Hippocampal formation (tissue), 2 donors: ENCODE data around the gene ART3.
A peak's percentile ranks its signal among the peaks of the same experiment; 100 is the strongest.

ENCODE experiments used
- DNase-seq, 2 donors: peaks; one replicate each; lab custom pipeline; 2025; lab: John Stamatoyannopoulos, UW

The ART3 gene

DNA sequence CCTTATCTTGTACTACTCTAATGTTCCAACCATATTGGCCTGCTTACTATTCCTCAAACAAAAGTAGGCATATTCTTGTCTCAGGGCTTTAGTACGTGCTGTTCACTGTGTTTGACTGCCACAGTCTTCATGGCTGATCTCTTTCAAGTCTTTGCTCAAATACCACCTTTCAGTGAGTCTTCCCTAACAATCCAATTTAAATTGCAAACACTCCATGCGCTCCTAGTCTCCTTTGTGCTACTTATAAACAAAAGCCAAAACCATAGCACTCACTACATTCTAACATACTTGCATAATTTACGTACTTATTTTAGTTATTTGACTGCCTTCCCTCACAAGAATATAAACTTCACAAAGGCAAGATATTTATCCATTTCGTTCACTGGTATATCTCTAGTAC, 1.7 kb upstream of the ART3 start:
- no peak for DNase-seq

DNA sequence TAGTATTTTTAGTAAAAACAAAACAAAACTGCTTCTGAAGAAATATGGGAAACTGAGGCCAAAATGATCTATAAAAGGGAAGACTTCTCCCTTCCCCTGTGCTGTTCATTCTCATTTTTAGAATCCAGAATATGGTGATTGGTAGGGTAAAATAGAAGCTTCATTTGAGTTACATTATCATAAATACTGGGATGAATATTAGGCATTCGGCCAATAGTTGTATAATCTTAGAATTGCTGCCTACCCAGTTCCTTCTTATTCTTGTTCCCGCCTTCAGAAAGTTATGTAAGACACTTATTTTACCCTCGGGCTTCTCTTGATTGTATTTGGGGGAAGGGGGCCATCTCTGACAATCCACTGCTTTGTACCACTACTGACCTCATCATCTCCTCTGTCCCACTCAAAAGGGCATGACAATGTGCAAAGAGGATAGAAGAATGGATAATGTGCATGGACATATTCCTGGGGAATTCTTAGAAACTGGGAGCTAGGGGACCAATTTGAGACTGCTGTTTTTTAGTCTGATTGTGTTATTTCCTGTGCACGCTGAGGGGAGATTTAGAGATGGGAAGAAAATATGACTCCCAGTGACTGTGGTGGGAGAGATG, 588 bp downstream of the ART3 start:
- DNase-seq: no peak

DNA sequence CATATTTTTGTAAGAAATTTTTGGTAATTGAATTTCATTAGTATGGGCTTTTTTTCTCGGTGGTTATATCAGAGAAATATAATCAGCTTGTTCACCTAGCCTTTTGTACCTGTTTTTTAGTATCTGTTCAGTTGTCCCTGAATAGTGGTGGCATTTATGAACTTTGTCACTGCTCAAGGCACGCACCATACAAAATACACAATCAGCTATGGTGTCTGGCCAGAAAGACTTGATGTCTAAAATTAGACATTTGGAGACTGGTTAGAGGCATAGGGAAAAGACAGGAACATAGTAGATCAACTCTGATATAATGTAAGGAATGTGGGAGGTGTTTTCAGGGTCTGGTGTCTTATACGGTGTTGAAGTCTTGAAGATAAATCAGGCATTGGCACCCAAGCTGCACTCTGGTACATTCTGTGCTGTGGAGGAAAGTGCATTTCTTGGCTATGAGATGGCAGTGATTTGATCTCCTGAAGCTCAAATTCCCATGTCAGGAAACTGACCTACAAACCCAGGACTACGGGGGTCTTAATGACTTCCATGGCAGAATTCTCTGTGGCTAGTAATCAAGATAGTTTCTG, 3.6 kb downstream of the ART3 start:
- peak in 1 of 2 donors; percentile 7 for DNase-seq

DNA sequence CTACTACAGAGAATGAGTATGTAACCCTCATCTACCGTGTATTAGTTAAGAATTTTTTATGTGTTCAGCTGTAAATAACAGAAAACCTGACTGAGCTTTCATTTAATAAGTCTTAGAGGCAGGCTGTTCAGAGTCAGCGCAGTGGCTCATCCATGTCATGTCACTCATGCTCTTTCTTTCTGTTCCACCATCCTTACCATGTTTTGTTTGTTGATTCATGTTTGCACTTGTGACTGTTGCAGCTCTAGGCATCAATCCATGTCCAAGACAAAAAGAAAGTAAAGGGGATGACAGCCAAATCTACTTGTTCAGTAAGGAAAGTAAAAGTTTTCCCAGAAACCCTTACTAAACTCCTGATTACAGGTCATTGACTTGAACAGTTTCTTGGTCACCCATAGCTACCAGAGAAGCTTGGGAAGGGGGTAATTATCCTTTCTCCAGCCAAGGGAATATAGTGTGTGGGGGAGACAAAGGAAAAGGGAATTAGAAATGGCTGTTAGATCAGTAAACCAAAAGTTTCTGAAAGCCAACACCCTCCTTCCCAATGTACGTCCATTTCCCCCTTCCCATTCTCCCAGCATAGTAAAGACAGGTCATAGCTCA, 9.0 kb downstream of the ART3 start:
- no peak for DNase-seq

DNA sequence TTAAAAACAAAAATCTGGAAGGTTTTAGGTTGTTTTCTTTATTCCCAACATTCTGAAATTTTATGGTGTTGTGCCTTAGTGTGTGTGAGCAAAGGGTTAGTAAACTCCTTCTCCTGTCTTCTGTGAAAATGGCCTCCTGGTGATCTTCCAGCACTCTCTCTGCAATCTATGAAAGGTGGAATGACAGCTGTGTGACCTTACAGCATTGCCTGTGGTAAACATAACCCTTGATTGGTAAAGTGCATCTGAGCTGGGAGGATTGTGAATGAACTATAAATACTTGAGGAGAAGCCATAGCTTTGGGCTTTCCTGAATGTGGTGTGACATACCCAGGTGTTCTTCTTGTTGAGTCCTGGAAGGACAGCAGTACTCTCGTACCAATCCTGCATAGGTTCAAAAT, 10.0 kb downstream of the ART3 start:
- DNase-seq: no peak

DNA sequence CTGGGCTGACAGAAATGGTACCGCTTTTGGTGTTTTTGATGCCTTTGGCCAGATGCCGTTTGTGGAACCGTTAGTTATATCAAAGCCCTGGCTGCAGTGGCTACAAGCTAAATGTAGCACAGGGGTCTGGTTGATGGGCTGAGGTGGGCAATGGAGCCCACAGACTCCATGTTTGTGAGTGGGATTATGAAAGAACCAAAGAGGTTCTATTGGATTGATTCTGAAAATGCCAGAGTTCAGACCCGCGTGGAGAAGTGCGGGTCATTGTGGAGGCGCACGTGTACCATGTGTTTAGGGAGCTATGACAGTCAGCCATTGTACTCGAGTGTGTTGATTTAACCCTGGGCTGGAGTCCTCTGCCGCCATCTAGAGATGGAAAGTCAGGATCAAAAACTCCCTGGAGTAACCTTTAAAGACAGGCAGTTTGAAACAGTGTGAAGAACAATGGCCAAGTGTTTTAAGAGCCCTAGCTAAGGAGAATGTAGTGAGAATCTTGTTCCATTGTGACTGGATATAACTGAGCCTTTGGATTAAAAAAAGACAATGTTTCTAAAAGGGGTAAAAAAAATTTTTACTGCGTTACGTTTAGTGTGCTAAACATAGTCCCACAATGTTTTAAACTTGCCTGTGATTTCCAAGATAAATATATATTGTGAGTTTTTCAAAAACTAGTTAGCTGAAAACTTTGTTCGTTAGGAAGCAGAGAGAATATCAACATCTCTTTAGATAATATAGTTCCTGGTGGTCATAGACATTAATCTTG, 12.7 kb downstream of the ART3 start:
- DNase-seq: peak; percentile 73 to 91

DNA sequence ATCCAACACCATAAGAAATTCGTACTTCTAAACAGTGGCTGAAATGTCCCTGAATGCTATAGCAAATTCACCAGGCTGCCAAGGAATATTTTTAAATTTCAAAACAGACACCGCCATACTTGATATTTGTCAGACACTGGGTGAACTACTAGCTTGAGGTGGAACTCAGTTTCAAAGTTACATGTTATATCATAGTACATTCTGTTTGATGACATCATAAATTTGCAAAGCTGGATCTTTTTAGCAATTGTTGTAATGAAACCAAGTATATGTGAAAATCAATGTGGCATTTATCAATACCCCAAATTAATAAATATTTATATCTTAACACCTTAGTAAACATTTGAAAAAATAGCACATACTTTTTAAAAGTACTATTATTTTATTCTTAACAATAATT, 14.2 kb downstream of the ART3 start:
- DNase-seq: no peak

DNA sequence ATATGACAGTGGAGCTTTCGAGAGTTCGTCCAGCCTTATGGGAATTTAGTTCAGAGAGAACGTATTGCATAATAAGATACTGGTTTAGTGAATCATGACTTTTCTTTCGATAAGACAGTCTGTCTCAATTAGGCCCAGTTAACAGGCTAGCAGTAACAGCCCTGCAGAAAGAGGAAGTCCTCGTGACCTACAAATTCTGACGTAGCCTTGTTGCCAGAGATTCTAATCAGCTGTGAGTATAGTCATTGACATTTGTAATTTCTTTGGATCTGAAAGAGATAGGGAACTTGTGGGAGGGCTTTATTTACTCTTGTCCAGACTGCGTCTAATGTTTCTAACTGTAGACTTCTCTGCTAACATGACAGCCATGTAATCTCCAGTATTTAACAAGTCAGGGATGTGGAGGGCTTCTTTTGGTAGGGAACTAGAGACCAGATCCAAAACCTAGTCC, 15.8 kb downstream of the ART3 start:
- DNase-seq: peak; percentile 1 to 18

DNA sequence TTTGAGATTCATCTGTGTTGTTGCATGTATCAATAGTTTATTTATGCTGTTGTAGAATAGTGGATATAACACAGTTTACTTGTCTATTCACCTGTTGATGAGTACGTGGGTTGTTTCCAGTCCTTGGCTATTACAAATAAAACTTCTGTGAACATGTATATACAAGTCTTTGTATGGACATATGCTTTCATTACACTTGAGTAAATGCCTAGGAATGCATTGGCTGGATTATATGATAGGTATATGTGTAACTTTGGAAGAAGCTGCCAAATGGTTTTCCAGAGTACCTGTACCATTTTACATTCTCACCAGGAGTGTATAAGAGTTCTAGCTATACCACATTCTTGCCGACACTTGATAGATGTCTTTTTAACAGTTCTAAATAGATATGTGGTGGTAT, 16.5 kb downstream of the ART3 start:
- no peak for DNase-seq

DNA sequence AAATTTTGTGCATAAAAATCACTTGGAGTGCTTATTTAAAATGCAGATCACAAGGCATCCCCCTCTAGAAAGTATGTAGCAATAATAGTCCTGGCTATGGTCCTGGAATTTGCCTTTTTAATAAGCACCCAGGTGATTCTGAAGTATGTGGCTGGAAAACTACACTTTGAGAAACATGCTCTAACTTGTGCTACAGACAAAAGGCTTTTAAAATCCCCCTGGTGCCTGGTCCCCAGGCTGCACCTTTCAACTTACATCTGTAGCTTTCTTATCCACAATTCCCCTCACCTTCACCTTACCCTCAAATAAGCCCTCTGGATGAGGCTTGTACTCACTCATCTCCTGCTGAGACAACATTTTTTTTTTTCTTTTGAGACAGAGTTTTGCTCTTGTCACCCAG, 21.1 kb downstream of the ART3 start:
- no peak for DNase-seq

DNA sequence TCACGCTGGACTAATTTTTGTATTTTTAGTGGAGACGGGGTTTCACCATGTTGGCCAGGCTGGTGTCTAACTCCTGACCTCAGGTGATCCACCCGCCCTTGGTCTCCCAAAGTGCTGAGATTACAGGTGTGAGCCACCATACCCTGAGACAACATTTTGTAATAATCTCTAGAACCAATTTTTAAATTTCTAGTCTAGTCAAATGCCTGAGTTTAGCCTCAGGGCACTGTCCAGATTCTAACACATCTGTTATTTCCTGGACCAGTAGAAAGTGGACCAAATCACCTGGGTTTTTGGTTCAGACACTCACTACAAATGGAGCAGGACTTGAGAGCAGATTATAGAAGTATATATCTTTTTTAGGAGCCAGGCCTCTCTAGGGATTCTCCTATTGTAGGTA, 21.6 kb downstream of the ART3 start:
- DNase-seq: no peak

DNA sequence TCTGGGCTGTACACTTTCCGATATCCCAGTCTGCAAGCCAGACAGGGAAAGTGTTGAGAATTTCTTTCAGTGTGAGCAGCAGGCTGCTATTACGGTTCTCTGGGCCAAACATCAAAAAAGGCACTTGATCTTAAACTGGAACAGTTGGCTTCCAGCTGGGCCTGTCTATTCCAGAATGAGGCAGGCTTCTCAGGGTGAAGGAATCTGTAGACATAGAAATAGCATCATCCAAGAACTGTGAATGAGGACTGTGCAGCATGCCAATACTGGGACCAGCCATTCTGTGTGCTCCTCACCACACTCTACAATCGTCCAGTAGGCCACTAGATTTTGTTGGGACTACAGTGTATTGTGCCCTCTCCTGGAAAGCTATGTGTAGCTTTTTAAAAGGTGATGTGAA, 31.1 kb downstream of the ART3 start:
- DNase-seq: peak; percentile 4 to 41

DNA sequence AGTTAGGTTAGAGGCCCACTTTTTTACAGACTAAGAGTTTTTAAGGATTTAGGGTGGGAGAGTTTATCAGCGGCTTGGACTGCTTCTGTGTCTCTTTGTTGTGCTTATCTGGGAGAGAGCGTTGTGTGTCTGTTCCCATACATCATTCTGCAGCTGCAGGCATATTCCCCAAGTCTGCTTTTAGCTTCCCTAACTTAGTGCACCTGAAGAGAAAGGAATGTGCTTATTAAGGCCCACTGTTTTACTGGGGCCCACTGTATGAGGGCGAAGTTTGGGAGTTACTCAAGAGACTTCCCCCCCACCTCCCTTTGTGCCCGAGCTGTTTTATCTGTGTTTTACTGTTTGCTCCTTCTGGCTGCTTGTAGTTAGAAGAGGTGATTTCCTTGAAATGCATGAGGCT, 31.9 kb downstream of the ART3 start:
- no peak for DNase-seq

DNA sequence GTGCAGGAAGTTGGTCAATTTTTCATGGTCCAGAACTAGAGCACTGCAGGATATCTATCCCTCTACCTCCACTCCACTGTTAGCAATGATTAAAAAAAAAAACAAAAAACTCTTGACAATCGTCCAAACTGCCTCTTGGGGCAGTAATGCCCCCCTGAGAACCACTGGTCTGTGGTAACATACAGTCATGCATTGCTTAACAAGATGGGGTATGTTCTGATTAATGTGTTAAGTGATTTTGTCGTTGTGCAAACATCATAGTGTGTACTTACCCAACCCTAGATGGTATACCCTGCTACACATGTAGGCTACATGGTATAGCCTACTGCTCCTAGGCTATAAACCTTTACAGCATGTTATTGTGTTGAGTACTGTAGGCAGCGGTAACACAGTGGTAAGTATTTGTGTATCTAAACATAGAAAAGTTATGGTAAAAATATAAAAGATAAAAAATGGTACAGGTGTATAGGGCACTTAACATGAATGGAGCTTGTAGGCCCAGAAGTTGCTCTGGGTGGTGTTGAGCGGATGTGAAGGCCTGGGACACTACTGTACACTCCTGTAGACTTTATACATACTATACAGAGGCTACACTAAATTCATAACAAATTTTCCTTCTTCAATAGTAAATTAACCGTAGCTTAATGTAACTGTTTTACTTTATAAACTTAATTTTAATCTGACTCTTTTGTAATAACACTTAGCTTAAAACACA, 34.1 kb downstream of the ART3 start:
- no peak for DNase-seq

DNA sequence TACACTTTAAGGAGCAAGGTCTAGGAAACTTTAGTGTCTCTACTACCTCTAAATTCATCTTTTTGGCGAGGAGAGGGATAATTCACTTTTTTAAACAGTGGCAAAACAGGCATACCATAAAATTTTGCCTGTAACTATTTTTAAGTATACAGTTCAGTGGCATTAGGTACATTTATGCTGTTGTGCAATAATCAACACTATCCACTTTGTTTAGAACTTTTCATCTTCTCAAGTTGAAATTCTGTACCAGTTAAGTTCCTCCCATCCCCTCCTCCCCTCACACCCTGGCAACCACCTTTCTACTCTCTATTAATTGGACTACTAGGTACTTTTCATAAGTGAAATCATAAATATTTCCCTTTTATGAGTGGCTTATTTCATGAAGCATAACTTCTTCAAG, 42.3 kb downstream of the ART3 start:
- no peak for DNase-seq

DNA sequence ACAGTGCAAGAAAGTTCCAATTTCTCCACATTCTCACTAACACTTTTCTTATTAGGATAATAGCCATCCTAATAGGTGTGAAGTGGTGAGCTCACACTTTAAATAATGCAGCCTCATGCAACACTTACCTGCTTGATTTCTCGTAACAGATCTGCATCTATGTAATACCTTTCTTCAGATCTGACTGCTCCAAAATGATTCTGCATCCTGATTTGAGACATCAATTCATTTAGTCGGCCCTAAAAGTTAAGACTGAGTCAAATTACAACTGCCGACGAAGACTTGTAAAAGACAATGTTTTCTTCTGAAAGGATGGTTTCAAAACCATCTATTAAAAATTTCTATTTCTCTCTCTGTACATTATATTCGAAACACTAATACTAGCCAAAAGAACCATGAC, 43.0 kb downstream of the ART3 start:
- DNase-seq: no peak

DNA sequence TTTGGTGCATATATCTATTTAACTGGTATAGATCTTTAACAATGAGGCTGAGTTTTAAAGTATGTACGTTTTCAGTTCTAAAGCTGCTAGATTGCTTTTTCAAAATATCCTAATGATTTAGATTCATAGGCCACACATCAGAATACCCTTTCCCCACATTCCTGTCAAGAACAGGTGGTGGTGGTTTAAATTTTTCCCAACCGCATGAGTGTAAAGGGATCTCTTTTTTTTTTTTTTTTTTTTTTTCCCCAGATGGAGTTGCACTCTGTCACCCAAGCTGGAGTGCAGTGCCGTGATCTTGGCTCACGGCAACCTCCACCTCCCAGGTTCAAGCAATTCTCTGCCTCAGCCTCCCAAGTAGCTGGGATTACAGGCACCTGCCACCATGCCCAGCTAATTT, 45.7 kb downstream of the ART3 start:
- no peak for DNase-seq

DNA sequence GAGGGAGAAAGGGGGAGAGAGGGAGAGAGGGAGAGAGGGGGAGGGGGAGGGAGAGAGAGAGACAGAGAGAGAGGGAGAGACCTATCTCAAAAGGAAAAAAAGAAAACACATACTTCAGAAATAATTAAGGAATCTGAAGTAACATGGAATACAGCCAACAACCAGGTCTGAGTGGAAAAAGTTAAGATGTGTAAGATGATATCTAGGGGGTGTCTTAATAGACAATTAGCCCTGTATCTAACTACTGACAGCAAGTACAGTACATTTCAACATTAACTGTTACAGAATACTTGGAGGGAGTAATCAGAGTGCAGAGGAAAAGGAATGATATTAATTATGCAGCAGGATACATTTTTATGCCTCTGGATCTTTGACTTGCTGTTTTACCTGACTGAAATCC, 51.3 kb downstream of the ART3 start:
- no peak for DNase-seq

DNA sequence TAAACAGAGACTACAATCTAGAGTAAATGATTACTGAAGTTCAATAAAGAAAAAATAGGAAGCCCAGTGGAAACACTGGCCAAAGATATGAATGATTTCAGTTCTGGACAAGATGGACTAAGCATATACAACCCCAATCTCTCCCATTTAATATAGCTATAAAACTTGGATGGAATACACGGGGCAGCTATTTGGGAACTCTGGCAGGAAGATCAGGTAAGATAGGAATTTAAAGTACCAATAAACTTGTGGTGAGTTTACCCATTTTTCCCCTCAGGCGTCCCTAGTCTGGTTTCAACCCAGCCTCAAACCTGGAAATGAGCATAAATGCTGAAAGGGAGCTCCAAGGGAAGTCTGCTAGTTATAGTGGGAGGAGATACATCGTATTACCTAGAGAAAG, 53.2 kb downstream of the ART3 start:
- no peak for DNase-seq

DNA sequence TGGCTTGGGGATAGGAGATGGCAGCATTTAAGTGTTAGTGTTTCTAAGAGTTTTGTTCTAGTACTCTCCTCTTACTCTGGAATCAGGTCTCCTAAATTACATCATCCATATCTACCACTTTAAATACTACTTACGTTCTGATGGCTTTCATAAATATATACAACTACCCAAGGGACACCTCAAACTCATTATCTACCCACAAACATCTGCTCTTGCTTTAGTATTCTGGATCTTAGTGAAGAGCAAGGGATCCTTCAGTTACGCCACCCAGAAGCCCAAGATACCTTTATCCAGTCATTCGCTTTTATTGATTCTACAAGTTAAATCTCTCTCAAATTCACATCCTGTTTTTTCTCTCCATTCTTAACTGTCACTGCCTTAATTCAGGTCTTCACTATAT, 66.7 kb downstream of the ART3 start:
- no peak for DNase-seq

DNA sequence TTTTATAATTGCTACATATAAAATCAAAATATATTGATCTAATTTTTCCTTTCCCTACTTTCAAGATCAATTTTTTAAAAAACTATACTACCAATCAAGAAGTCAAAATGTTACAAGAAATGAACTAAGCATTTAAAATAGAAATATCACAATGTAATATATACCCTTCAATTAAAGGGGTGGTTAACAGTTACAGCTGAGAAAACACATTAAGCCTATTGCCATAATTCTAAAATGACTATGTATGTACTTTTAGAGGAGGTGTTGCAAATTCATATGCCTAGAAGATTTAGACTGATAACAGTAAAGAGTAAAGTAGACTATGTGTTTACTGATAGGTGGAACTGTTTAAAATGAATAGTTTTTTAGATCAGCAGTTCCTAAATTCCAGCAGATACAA, 70.0 kb downstream of the ART3 start:
- no peak for DNase-seq

DNA sequence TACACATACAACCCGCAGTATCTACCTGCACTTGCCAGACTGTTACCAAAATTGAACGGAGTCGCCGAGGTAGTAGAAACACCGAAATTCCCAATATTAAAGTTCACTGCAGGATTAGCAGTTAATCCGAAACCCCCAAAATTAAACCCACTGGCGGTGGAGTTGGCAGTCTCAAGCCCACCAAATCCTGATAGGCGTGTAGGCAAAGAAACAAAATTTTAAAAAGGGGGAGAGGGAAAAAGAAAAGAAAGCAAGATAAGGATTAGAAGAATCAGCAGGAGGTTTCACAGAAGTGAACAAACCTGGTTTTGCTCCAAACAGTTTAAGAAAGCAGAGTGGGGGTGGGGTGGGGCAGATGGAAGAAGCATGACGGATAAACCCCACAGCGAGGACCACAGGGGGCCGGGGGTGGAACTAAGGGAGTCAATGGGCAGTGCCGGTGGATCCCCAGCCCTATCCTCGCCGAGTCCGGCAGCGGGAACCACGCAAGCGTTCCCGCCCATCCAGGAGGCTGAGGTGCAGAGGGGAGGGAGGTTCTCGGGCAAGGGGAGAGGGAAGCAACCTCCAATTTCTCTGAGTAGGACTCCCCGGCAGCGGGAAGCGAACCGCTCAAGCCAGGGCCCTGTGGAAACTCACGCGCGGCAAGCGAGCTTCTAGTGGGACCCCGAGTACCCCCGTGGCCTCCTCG, 73.1 kb downstream of the ART3 start:
- DNase-seq: no peak
